ENCODE results near the gene LIPE. TPM values are rescaled to one million over a fixed set of nuclear protein-coding genes. Genes with fewer than 3 reads are reported as not detected.

LIPE gene
- total and polyA plus RNA-seq, 2 experiments from 2014 or later = 0.22 to 0.61 TPM

GRCh38 chr19:42411581-42412178, 15.5 kb downstream of the LIPE start:
- Histone ChIP-seq H3K36me3 (ENCODE audit: low read depth) (no peaks in the 10 kb centered on the region), H3K9ac (no peak overlapping the region), H3K4me1 (ENCODE audit: insufficient read depth) (no peaks in the 10 kb centered on the region), H3K9me2 (ENCODE audit: insufficient read depth) (no peaks in the 10 kb centered on the region), H3K9me3 (ENCODE audit: low read depth) (no peaks in the 10 kb centered on the region), H4K20me1 (ENCODE audit: insufficient read depth) (no peaks in the 10 kb centered on the region), H3K4me3 (no peak overlapping the region), H2AFZ (no peak overlapping the region), H3K79me2 (ENCODE audit: insufficient read depth) (no peaks in the 10 kb centered on the region), H3F3A (ENCODE audit: insufficient read depth) (no peaks in the 10 kb centered on the region), H3K27ac (no peak overlapping the region), H3K27me3 (replicated peaks; ENCODE audit: insufficient read depth) (no peaks in the 10 kb centered on the region), H3K4me2 (ENCODE audit: unreplicated experiment) (no peak overlapping the region)
- in situ Hi-C loops (cut with MboI) = no loop called here
- no peak for TF ChIP-seq EZH2phosphoT487 (IDR thresholded peaks at IDR 0.05; ENCODE audit: insufficient read depth, low read depth)
- TF ChIP-seq EZH2 (IDR thresholded peaks at IDR 0.05; ENCODE audit: insufficient read depth, poor library complexity, severe bottlenecking) = no peak
- DNase-seq = no peak
- 92 to 95% methylated on average over 8 of the region's 8 CpGs for WGBS, 2 experiments (ENCODE audit: low coverage in 1 of 2, low lambda C conversion rate in 2 of 2, missing lambda C conversion rate in 2 of 2)

GRCh38 chr19:42410371-42410770, 16.8 kb downstream of the LIPE start:
- H3K79me2 ChIP-seq (ENCODE audit: insufficient read depth) = no peaks in the 10 kb centered on the region
- H3K36me3 ChIP-seq (ENCODE audit: low read depth) = no peaks in the 10 kb centered on the region
- WGBS, 2 experiments (ENCODE audit: low coverage in 1 of 2, low lambda C conversion rate in 2 of 2, missing lambda C conversion rate in 2 of 2) = 95 to 96% methylated on average over 21 to 30 of the region's 30 CpGs
- no peaks in the 10 kb centered on the region for H3K27me3 ChIP-seq (replicated peaks; ENCODE audit: insufficient read depth)
- no peaks in the 10 kb centered on the region for H3K9me3 ChIP-seq (ENCODE audit: low read depth)
- H3K9ac ChIP-seq = no peak overlapping the region
- no peak overlapping the region for H3K4me3 ChIP-seq
- no peak overlapping the region for H2AFZ ChIP-seq
- no peak for TF ChIP-seq EZH2 (IDR thresholded peaks at IDR 0.05; ENCODE audit: insufficient read depth, poor library complexity, severe bottlenecking)
- H3K27ac ChIP-seq = no peak overlapping the region
- no peak overlapping the region for H3K4me2 ChIP-seq (ENCODE audit: unreplicated experiment)
- no peaks in the 10 kb centered on the region for H3K4me1 ChIP-seq (ENCODE audit: insufficient read depth)
- no peaks in the 10 kb centered on the region for H4K20me1 ChIP-seq (ENCODE audit: insufficient read depth)
- no peaks in the 10 kb centered on the region for H3K9me2 ChIP-seq (ENCODE audit: insufficient read depth)
- no peak for DNase-seq
- H3F3A ChIP-seq (ENCODE audit: insufficient read depth) = no peaks in the 10 kb centered on the region
- in situ Hi-C loops (cut with MboI) = no loop called here

- no peak for DNase-seq
- H3K9me3 ChIP-seq (ENCODE audit: low read depth) = no peaks in the 10 kb centered on the region
- H3K9ac ChIP-seq = no peak overlapping the region
- H4K20me1 ChIP-seq (ENCODE audit: insufficient read depth) = no peaks in the 10 kb centered on the region
- no peak overlapping the region for H2AFZ ChIP-seq
- in situ Hi-C loops (cut with MboI) = no loop called here
- H3K27me3 ChIP-seq (replicated peaks; ENCODE audit: insufficient read depth) = no peaks in the 10 kb centered on the region
- TF ChIP-seq EZH2phosphoT487 (IDR thresholded peaks at IDR 0.05; ENCODE audit: insufficient read depth, low read depth) = no peak
- TF ChIP-seq EZH2 (IDR thresholded peaks at IDR 0.05; ENCODE audit: insufficient read depth, poor library complexity, severe bottlenecking) = no peak
- WGBS, 2 experiments (ENCODE audit: low coverage in 1 of 2, low lambda C conversion rate in 2 of 2, missing lambda C conversion rate in 2 of 2) = 85 to 88% methylated on average over 6 of the region's 6 CpGs
- no peaks in the 10 kb centered on the region for H3K36me3 ChIP-seq (ENCODE audit: low read depth)
- no peaks in the 10 kb centered on the region for H3F3A ChIP-seq (ENCODE audit: insufficient read depth)
- H3K9me2 ChIP-seq (ENCODE audit: insufficient read depth) = no peaks in the 10 kb centered on the region
- H3K27ac ChIP-seq = no peak overlapping the region
- H3K4me2 ChIP-seq (ENCODE audit: unreplicated experiment) = no peak overlapping the region
- no peaks in the 10 kb centered on the region for H3K79me2 ChIP-seq (ENCODE audit: insufficient read depth)
- H3K4me3 ChIP-seq = no peak overlapping the region
- no peaks in the 10 kb centered on the region for H3K4me1 ChIP-seq (ENCODE audit: insufficient read depth)
Observed at GRCh38 chr19:42409477-42409876, 17.7 kb downstream of the LIPE start.

- Histone ChIP-seq H3F3A (ENCODE audit: insufficient read depth) (no peaks in the 10 kb centered on the region), H3K4me3 (no peak overlapping the region), H3K27ac (no peak overlapping the region), H4K20me1 (ENCODE audit: insufficient read depth) (no peaks in the 10 kb centered on the region), H3K4me2 (ENCODE audit: unreplicated experiment) (no peak overlapping the region), H3K27me3 (replicated peaks; ENCODE audit: insufficient read depth) (no peaks in the 10 kb centered on the region), H3K79me2 (ENCODE audit: insufficient read depth) (no peaks in the 10 kb centered on the region), H3K36me3 (ENCODE audit: low read depth) (no peaks in the 10 kb centered on the region), H3K9me2 (ENCODE audit: insufficient read depth) (no peaks in the 10 kb centered on the region), H3K9me3 (ENCODE audit: low read depth) (no peaks in the 10 kb centered on the region), H3K4me1 (ENCODE audit: insufficient read depth) (no peaks in the 10 kb centered on the region), H3K9ac (no peak overlapping the region), H2AFZ (no peak overlapping the region)
- no peak for DNase-seq
- TF ChIP-seq EZH2 (IDR thresholded peaks at IDR 0.05; ENCODE audit: insufficient read depth, poor library complexity, severe bottlenecking) = no peak
- no peak for TF ChIP-seq EZH2phosphoT487 (IDR thresholded peaks at IDR 0.05; ENCODE audit: insufficient read depth, low read depth)
- WGBS, 2 experiments (ENCODE audit: low coverage in 1 of 2, low lambda C conversion rate in 2 of 2, missing lambda C conversion rate in 2 of 2) = 97 to 98% methylated on average over 8 to 10 of the region's 10 CpGs
- in situ Hi-C loops (cut with MboI) = no loop called here
Observed at GRCh38 chr19:42407816-42408175, 19.4 kb downstream of the LIPE start.
